Occipital lobe (tissue), 2 donors: Measurements from ENCODE around the gene COL9A3. TPM values are rescaled to one million over a fixed set of nuclear protein-coding genes. Genes with fewer than 3 reads are reported as not detected.
"Not testable (repeated sequence)": the region's sequence is repeated elsewhere in the genome, so short reads cannot be mapped to it uniquely, and the experiment has no call there.

Experiments used
- DNase-seq: peaks from one replicate; lab custom pipeline; 2025; lab: John Stamatoyannopoulos, UW
- total RNA-seq: library from RNA; depleted of rRNA; stranded (reverse); fragments of >200 nt; gene quantifications from one replicate; pipeline ENCODE4 v1.2.3, GENCODE V29; 2014

The COL9A3 gene
- total RNA-seq, 1 donor from 2014 or later: 37.1 TPM

DNA sequence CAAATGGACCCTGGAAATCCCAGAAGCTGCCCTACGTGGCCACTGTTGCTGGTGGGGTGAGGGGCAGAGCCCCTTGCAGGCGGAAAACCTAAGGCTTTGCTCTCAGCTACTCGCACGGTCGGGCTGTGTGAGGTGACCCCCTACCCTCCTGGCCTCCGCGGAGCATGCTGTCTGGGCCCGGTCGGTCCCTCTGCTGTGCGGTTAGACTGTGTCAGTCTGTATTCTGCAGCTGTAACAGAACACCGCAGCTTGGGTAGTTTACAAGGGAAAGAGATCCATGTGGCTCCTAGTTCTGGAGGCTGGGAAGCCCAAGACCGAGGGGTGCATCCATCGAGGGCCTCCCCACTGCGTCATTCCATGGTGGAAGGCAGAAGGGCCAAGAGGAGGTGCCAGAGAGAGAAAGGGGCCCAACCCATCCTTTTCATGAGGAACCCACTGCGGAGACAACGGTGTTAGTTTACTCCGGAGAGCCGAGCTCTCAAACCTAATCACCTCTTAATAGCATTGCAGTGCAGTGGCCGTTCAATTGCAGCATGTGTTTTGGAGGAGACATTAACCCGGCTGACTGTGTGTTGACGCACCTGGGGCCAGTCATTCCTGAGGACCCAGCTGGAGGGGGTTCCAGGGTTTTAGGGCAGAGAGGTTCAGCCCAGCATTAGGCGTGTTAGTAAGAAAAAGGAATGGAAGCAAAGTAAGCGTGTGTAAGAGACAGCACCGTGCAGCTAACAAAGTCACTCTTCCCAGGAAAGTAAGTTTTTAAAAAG is 18.3 kb downstream of the COL9A3 start:
- no peak for DNase-seq

DNA sequence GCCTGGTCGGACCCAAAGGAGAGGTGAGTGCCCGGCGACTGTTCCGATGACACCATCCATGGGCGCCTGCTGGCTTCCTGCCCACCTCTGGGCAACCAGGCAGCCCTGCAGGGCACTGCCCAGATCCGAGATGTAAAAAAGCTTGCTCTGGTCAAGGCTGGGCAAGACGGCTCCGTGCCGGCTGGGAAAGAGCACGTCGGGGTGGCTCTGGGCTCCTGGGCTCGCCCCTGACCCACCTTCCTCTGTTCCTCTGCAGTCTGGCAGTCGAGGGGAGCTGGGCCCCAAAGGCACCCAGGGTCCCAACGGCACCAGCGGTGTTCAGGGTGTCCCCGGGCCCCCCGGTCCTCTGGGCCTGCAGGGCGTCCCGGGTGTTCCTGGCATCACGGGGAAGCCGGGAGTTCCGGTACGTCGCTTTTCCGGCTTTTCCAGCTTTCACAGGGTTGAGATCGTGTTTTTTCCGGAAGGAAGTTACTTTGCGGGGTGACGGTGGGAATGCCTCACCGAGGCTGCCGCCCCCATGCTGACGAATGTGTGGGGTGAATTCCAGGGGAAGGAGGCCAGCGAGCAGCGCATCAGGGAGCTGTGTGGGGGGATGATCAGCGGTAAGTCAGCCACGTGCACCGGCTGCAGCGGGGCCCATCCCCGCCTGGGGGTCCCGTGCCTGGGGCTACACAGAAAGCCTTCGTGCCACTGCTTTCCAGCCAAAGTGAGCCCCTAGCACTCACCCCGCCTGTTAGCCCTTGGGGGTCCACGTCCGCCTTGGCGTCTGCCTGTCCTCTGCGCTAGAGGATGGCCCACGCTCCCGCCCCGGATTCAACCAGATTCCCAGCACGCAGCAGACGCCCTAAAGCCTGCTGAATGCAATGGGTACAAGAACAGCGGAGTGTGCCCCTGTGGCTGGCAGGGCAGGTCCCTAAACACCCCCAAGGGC is 19.3 kb downstream of the COL9A3 start:
- no peak for DNase-seq

DNA sequence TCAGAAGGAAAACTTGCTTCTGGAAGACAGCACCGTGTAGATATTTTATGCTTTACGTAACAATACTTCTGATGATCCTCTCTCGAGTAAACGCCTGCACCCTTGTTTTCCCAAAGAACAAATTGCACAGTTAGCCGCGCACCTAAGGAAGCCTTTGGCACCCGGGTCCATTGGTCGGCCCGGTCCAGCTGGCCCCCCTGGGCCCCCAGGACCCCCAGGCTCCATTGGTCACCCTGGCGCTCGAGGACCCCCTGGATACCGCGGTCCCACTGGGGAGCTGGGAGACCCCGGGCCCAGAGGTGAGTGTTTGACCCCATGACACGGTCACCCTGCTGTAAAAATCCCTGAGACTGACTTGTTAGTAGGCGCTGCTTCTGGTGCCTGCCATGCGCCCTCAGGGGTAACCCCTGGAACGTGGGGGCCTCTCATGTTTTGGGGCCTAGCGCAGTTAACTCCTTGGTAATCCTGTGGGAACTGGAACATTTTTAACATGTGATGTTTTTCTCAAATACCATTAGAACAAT is 20.2 kb downstream of the COL9A3 start:
- no peak for DNase-seq

DNA sequence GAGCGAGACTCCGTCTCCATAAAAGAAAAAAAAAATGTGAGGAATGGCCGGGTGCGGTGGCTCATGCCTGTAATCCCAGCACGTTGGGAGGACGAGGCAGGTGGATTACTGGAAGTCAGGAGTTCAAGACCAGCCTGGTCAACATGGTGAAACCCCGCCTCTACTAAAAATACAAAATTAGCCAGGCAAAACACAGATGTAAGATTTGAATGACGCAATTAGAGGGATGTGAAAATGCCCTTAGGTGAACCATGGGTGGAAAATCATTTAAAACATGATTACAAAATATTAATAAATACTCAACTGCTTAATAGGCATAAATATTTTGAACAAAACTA is 20.9 kb downstream of the COL9A3 start:
- DNase-seq: no peak

GRCh38 chr20:62838128-62838891 is 21.5 kb downstream of the COL9A3 start:
- no peak for DNase-seq

- no peak for DNase-seq
These were observed 22.4 kb downstream of the COL9A3 start for GRCh38 chr20:62839261-62839660.

DNA sequence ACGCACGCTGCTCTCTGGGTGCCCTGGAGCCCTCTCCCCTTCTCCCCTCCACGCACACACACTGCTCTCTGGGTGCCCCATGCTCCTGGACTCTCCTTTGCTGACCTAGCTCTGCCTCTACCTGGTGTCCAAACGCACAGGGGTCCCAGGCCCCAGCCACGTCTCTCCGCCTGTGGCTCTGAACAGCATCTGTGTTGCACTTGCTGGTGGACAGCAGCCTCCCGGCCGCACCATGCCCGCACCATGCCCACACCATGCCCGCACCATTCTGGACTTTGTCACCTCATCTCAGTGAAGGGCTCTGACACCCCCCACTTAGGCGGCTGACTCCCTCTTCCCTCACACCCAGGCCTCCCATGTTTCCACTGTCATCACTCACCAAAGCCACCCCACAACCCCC is 23.0 kb downstream of the COL9A3 start:
- no peak for DNase-seq

- no peak for DNase-seq
These were observed 23.7 kb downstream of the COL9A3 start for GRCh38 chr20:62840244-62841197.

DNA sequence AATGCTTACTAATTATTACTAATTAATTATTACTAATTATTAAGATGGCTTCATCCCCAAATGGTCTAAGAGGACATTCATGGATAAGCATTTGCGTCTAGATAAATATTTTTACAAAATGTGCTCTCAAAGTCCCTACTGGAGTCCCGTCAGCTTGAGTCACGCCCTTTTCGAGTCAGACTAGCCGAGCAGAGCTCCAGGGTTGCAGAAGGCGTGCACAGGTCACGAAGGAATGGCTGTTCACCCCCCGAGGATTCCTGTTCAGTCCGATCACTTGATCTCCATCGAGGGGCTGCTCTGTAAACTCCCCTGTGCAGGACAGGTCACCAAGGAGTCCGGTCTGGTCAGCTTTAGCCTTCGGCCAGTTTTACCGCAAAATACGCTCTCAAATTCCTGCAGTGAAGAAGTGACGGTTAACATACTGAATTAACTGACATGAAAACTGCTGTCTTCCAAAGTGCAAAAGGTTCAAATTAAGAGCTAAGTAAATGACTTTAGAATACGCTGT is 24.9 kb downstream of the COL9A3 start:
- no peak for DNase-seq

- no peak for DNase-seq
These were observed 26.8 kb downstream of the COL9A3 start for GRCh38 chr20:62843656-62844055.

DNA sequence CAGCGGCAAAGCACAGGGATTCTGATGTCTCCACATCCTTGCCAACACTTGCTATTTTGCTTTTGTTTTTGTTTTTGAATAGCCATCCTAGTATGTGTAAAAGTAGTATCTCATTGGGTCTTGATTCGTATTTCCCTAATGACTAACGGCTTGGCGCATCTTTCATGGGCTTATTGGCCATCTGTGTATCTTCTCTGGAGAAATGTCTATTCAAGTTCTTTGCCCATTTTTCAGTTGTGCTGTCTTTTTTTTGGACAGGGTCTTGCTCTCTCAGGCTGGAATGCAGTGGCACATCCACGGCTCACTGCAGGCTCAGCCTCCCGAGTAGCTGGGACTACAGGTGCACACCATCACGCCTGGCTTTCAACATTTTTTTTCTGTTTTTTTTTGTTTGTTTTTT is 27.3 kb downstream of the COL9A3 start:
- DNase-seq: no peak

DNA sequence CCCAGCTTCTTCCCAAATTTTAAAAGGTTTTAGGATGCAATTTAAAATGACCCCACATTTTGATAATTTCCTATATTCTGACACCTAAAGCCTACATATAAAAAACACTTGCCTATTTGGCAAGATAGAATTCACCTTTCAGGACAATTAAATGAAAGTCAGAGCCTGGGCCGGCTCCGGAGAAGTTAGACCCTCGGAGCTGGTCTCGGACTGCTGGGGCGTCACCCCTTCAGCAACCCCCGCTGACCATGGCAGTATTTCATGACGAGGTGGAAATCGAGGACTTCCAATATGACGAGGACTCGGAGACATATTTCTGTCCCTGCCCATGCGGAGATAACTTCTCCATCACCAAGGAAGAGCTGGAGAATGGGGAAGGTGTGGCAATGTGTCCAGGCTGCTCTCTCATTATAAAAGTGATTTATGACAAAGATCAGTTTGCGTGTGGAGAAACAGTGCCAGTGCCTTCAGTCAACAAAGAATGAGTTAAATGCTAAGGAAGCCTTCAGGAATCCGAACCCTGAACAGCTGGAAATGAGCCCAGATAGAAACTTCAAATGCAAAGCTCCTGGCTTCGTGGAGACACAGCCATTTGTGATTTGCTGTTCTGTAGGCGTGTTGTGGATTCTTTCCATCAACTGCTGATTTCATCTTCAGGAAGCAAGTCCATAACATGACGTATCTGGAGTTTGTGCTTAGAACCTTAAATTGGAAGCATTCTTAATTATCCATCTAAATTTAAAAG is 28.7 kb downstream of the COL9A3 start:
- DNase-seq: no peak

- DNase-seq: peak; percentile 56
These were observed 29.5 kb downstream of the COL9A3 start for GRCh38 chr20:62846166-62846890.

GRCh38 chr20:62848917-62849316 is 32.1 kb downstream of the COL9A3 start:
- DNase-seq: not testable (repeated sequence)

- no peak for DNase-seq
These were observed 32.6 kb downstream of the COL9A3 start for GRCh38 chr20:62849431-62849830.

GRCh38 chr20:62850333-62850974 is 33.6 kb downstream of the COL9A3 start:
- DNase-seq: peak; percentile 64

GRCh38 chr20:62852196-62852595 is 35.3 kb downstream of the COL9A3 start:
- DNase-seq: no peak

GRCh38 chr20:62852841-62853240 is 36.0 kb downstream of the COL9A3 start:
- no peak for DNase-seq
